Measurements from ENCODE around the gene MAGI1.

GRCh38 chr3:65600888-65601287 is 437.8 kb downstream of the MAGI1 start:
- TF ChIP-seq CTCF (IDR thresholded peaks at IDR 0.05) (no peak), POLR2A (IDR thresholded peaks at IDR 0.05) (no peak), POLR2AphosphoS5 (IDR thresholded peaks at IDR 0.05) (no peak)
